Right atrium auricular region (tissue), 2 donors: ENCODE measurements around the gene PDZRN3. TPM values are rescaled to one million over a fixed set of nuclear protein-coding genes. Genes with fewer than 3 reads are reported as not detected.

Source experiments
- DNase-seq: peaks from one replicate; pipeline ENCODE4 v3.0.0-alpha.2; 2019; ENCODE audit warnings: low spot score
- H3K27ac ChIP-seq, 2 donors: fragments of 200-600 bp; sonication (generic); 1 replicate in 1 of 2; 2 replicates in 1 of 2; pipeline ENCODE4 v1.5.1; 2016 to 2019
- H3K27me3 ChIP-seq, 2 donors: fragments of 200-600 bp; sonication (generic); one replicate each; pipeline versions ENCODE4 v1.5.1 to v1.6.0; 2017 to 2019
- H3K36me3 ChIP-seq: fragments of 200-600 bp; sonication (generic); one replicate; pipeline ENCODE4 v1.5.1; 2016
- H3K4me1 ChIP-seq, 2 donors: fragments of 200-600 bp; sonication (generic); one replicate each; pipeline versions ENCODE4 v1.5.1 to v1.6.0; 2017 to 2019
- H3K4me3 ChIP-seq, 2 donors: fragments of 200-600 bp; sonication (generic); 1 replicate in 1 of 2; 2 replicates in 1 of 2; pipeline ENCODE4 v1.5.1; 2017 to 2019; ENCODE audit warnings: mild to moderate bottlenecking in 1 of 2, moderate library complexity in 1 of 2
- H3K9me3 ChIP-seq, 2 donors: fragments of 200-600 bp; sonication (generic); one replicate each; pipeline ENCODE4 v1.5.1; 2019
- CTCF ChIP-seq, 2 donors: fragments of 200-600 bp; sonication (generic); IDR thresholded peaks; one replicate each; pipeline ENCODE4 v1.5.1; 2019; ENCODE audit warnings: antibody characterized with exemption in 2 of 2
- total RNA-seq, 2 donors: library from RNA; depleted of rRNA; stranded (reverse); fragments of >200 nt; gene quantifications; one replicate each; pipeline ENCODE4 v1.1.0, GENCODE V29; 2016

Gene PDZRN3
- total RNA-seq, 2 donors from 2014 or later = 66.8 to 87.4 TPM

GRCh38 chr3:73510784-73511183 is 114.0 kb downstream of the PDZRN3 start:
- DNase-seq = no peak
- Histone ChIP-seq H3K4me1 (peaks cover 2 to 46% of the 10 kb centered on the region in 2 donors), H3K36me3 (no peaks in the 10 kb centered on the region), H3K9me3 (no peaks in the 10 kb centered on the region), H3K27ac (peak overlapping the region in 1 of 2 donors; percentile 76), H3K4me3 (no peak overlapping the region), H3K27me3 (no peaks in the 10 kb centered on the region)
- no peak for TF ChIP-seq CTCF (IDR thresholded peaks at IDR 0.05)

GRCh38 chr3:73510334-73510733 is 114.4 kb downstream of the PDZRN3 start:
- peak overlapping the region; percentile 55 to 76 for H3K27ac ChIP-seq
- no peaks in the 10 kb centered on the region for H3K27me3 ChIP-seq
- H3K36me3 ChIP-seq = no peaks in the 10 kb centered on the region
- no peak for DNase-seq
- no peaks in the 10 kb centered on the region for H3K9me3 ChIP-seq
- TF ChIP-seq CTCF (IDR thresholded peaks at IDR 0.05) = no peak
- no peak overlapping the region for H3K4me3 ChIP-seq
- H3K4me1 ChIP-seq = peaks cover 2 to 46% of the 10 kb centered on the region in 2 donors

DNA sequence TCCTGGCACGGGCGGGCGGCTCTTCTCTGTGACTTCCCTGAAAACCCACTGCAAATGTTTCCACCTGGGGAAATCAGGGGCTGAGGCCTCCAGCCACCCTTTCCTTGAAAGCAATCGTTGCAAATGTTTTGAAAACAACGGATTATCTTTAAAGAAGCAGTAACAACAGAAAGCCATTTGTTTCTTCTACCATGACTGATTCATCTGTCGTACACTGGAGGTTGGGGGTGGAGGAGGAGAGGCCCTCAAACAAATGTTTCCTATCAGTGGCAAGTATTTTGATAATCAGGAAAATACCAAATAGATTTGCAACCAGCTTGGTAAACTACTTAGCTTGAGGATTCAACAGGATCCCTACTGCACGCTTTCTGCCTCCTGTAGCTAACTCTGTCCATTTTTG is 114.9 kb downstream of the PDZRN3 start:
- Histone ChIP-seq H3K9me3 (no peaks in the 10 kb centered on the region), H3K4me1 (peaks cover 2 to 49% of the 10 kb centered on the region in 2 donors), H3K36me3 (no peaks in the 10 kb centered on the region), H3K27me3 (no peaks in the 10 kb centered on the region), H3K27ac (peak overlapping the region; percentile 55 to 76), H3K4me3 (no peak overlapping the region)
- no peak for DNase-seq
- no peak for TF ChIP-seq CTCF (IDR thresholded peaks at IDR 0.05)

- H3K36me3 ChIP-seq = no peaks in the 10 kb centered on the region
- TF ChIP-seq CTCF (IDR thresholded peaks at IDR 0.05) = no peak
- no peak overlapping the region for H3K4me3 ChIP-seq
- H3K27me3 ChIP-seq = no peaks in the 10 kb centered on the region
- peak overlapping the region; percentile 55 to 76 for H3K27ac ChIP-seq
- peaks cover 2 to 56% of the 10 kb centered on the region in 2 donors for H3K4me1 ChIP-seq
- no peak for DNase-seq
- no peaks in the 10 kb centered on the region for H3K9me3 ChIP-seq
Observed at GRCh38 chr3:73509066-73509465, 115.7 kb downstream of the PDZRN3 start.

GRCh38 chr3:73508330-73508954 is 116.3 kb downstream of the PDZRN3 start:
- no peak overlapping the region for H3K4me3 ChIP-seq
- peak; percentile 58 for DNase-seq
- H3K9me3 ChIP-seq = no peaks in the 10 kb centered on the region
- no peaks in the 10 kb centered on the region for H3K27me3 ChIP-seq
- TF ChIP-seq CTCF (IDR thresholded peaks at IDR 0.05) = peak; percentile 61 to 83
- H3K27ac ChIP-seq = peak overlapping the region; percentile 55 to 76
- H3K4me1 ChIP-seq = peaks cover 2 to 61% of the 10 kb centered on the region in 2 donors
- no peaks in the 10 kb centered on the region for H3K36me3 ChIP-seq

GRCh38 chr3:73504852-73505251 is 119.9 kb downstream of the PDZRN3 start:
- Histone ChIP-seq H3K4me1 (peaks cover 0 to 45% of the 10 kb centered on the region in 2 donors), H3K36me3 (no peaks in the 10 kb centered on the region), H3K4me3 (no peak overlapping the region), H3K9me3 (no peaks in the 10 kb centered on the region), H3K27me3 (no peaks in the 10 kb centered on the region), H3K27ac (peak overlapping the region; percentile 44 to 74)
- no peak for TF ChIP-seq CTCF (IDR thresholded peaks at IDR 0.05)
- no peak for DNase-seq
